HCT116 (cell line): ENCODE results near the gene GIT2. TPM values are rescaled to one million over a fixed set of nuclear protein-coding genes. Genes with fewer than 3 reads are reported as not detected.

Experiments
- ATAC-seq: fragments of 200-7000 bp; cut with Tn5 transposase; 2 replicates; pipeline ENCODE4 v1.9.1; 2020; ENCODE audit warnings: mild to moderate bottlenecking, moderate library complexity
- BruUV-seq: library from RNA; stranded (reverse); fragments of 400-500 nt; replicated peaks from 2 replicates; lab custom pipeline; 2021; lab: Mats Ljungman, UMichigan
- CTCF ChIA-PET: fragments of 300-600 bp; sonication (Branson Sonifier 250); formaldehyde crosslinking; loops from one replicate; lab custom pipeline; 2021; ENCODE audit warnings: antibody characterized with exemption; lab: Charles Lee
- POLR2A ChIA-PET: fragments of 300-600, 350-600 bp; sonication (Branson Sonifier 250); formaldehyde crosslinking; loops from one replicate; lab custom pipeline; 2021; ENCODE audit warnings: antibody characterized with exemption; lab: Charles Lee
- RAD21 ChIA-PET, 2 experiments: fragments of 300-600 bp; sonication (Branson Sonifier 250); formaldehyde crosslinking; loops; one replicate each; lab custom pipeline; 2023; ENCODE audit warnings: low total read pairs in 2 of 2; ENCODE audit not compliant: uncharacterized antibody in 2 of 2, unreplicated experiment in 2 of 2, low non-redundant PET in 1 of 2; lab: Charles Lee
- DNase-seq: peaks from one replicate; pipeline ENCODE4 v3.0.0-alpha.2; 2010; ENCODE audit warnings: low read depth, low spot score
- H2AFZ ChIP-seq: fragments of 200-600 bp; shearing (Covaris generic), sonication (generic); 2 replicates; pipeline ENCODE4 v1.6.1; 2017; ENCODE audit warnings: low read depth, mixed run types, mixed read lengths, antibody characterized with exemption, low read length; ENCODE audit not compliant: poor library complexity, severe bottlenecking
- H3K27ac ChIP-seq: 2 replicates; pipeline ENCODE4 v1.5.1; 2012; ENCODE audit warnings: low read depth, low read length
- H3K27me3 ChIP-seq: fragments of 200-600 bp; sonication (generic); 2 replicates; pipeline ENCODE4 v1.6.1; 2016; ENCODE audit warnings: mixed run types, low read length, mixed read lengths; ENCODE audit not compliant: insufficient read depth
- H3K36me3 ChIP-seq, 2 experiments: fragments of 200-500 bp in 1 of 2; fragments of 200-600 bp in 1 of 2; sonication (Bioruptor generic) in 1 of 2; sonication (generic) in 1 of 2; 2 replicates each; pipeline versions ENCODE4 v1.5.1 to v1.6.1; 2014 to 2016; ENCODE audit warnings: low read length in 2 of 2, inconsistent platforms in 1 of 2, mixed read lengths in 1 of 2, mixed run types in 1 of 2; ENCODE audit not compliant: insufficient read depth in 2 of 2, control insufficient read depth in 1 of 2
- H3K4me1 ChIP-seq, 2 experiments: fragments of 200-600 bp in 1 of 2; sonication (generic) in 1 of 2; 2 replicates each; pipeline versions ENCODE4 v1.5.1 to v1.6.1; 2012 to 2017; ENCODE audit warnings: low read length in 2 of 2, inconsistent platforms in 1 of 2, mild to moderate bottlenecking in 1 of 2, mixed read lengths in 1 of 2, mixed run types in 1 of 2, moderate library complexity in 1 of 2; ENCODE audit not compliant: insufficient read depth in 2 of 2, control insufficient read depth in 1 of 2
- H3K4me2 ChIP-seq: fragments of 200-600 bp; sonication (generic); 2 replicates; pipeline ENCODE4 v1.6.1; 2017; ENCODE audit warnings: mixed run types, low read length, mixed read lengths
- H3K4me3 ChIP-seq, 2 experiments: fragments of 200-600 bp in 1 of 2; sonication (generic) in 1 of 2; replicated peaks in 1 of 2; 2 replicates each; pipeline ENCODE4 v1.5.1; 2011 to 2016; ENCODE audit warnings: low read length in 2 of 2, control low read depth in 1 of 2, low read depth in 1 of 2, mild to moderate bottlenecking in 1 of 2, mixed read lengths in 1 of 2, mixed run types in 1 of 2
- H3K79me2 ChIP-seq: fragments of 200-600 bp; sonication (generic); 2 replicates; pipeline ENCODE4 v1.6.1; 2017; ENCODE audit warnings: mild to moderate bottlenecking, mixed run types, low read length, moderate library complexity, mixed read lengths; ENCODE audit not compliant: insufficient read depth
- H3K9ac ChIP-seq: fragments of 200-600 bp; sonication (generic); 2 replicates; pipeline ENCODE4 v1.6.1; 2016; ENCODE audit warnings: low read length, mixed read lengths
- H3K9me2 ChIP-seq: fragments of 200-600 bp; sonication (generic), shearing (Covaris generic); 2 replicates; pipeline ENCODE4 v1.6.1; 2017; ENCODE audit warnings: mixed run types, mild to moderate bottlenecking, moderate library complexity; ENCODE audit not compliant: insufficient read depth
- H3K9me3 ChIP-seq, 2 experiments: fragments of 200-500 bp in 1 of 2; fragments of 200-600 bp in 1 of 2; sonication (Bioruptor generic) in 1 of 2; sonication (generic) in 1 of 2; 2 replicates each; pipeline ENCODE4 v1.6.1; 2014 to 2017; ENCODE audit warnings: low read length in 2 of 2, mixed read lengths in 2 of 2, inconsistent platforms in 1 of 2, low read depth in 1 of 2, mild to moderate bottlenecking in 1 of 2, mixed run types in 1 of 2, moderate library complexity in 1 of 2; ENCODE audit not compliant: control insufficient read depth in 1 of 2, insufficient read depth in 1 of 2
- H4K20me1 ChIP-seq: fragments of 200-600 bp; sonication (generic), shearing (Covaris generic); 2 replicates; pipeline ENCODE4 v1.6.1; 2017; ENCODE audit warnings: mixed run types, mild to moderate bottlenecking, moderate library complexity; ENCODE audit not compliant: insufficient read depth
- CBX3 ChIP-seq: IDR thresholded peaks from 2 replicates; pipeline ENCODE4 v1.6.1; 2012; ENCODE audit warnings: low read depth
- CEBPB ChIP-seq: IDR thresholded peaks from 2 replicates; pipeline ENCODE4 v1.6.1; 2012; ENCODE audit warnings: low read depth
- EGR1 ChIP-seq: IDR thresholded peaks from 2 replicates; pipeline ENCODE4 v1.6.1; 2012; ENCODE audit warnings: low read depth
- EZH2 ChIP-seq: fragments of 200-600 bp; sonication (generic); IDR thresholded peaks from 2 replicates; pipeline ENCODE4 v1.6.1; 2017; ENCODE audit warnings: antibody characterized with exemption, mixed run types
- EZH2phosphoT487 ChIP-seq: fragments of 200-600 bp; IDR thresholded peaks from 2 replicates; pipeline ENCODE4 v1.6.1; 2018; ENCODE audit warnings: antibody characterized with exemption, borderline replicate concordance
- FOSL1 ChIP-seq: IDR thresholded peaks from 2 replicates; pipeline ENCODE4 v1.6.1; 2012; ENCODE audit warnings: low read depth
- JUND ChIP-seq: IDR thresholded peaks from 2 replicates; pipeline ENCODE4 v1.6.1; 2012
- RAD21 ChIP-seq: IDR thresholded peaks from 2 replicates; pipeline ENCODE4 v1.6.1; 2012; ENCODE audit warnings: low read depth, mild to moderate bottlenecking
- REST ChIP-seq: IDR thresholded peaks from 2 replicates; pipeline ENCODE4 v1.6.1; 2012; ENCODE audit warnings: low read depth
- SP1 ChIP-seq: IDR thresholded peaks from 2 replicates; pipeline ENCODE4 v1.6.1; 2012; ENCODE audit warnings: low read depth
- TCF7L2 ChIP-seq: IDR thresholded peaks from 2 replicates; pipeline ENCODE4 v1.7.0; 2011; ENCODE audit warnings: borderline replicate concordance, inconsistent platforms; ENCODE audit not compliant: insufficient read depth, insufficient read length; ENCODE audit errors: extremely low read depth
- YY1 ChIP-seq: IDR thresholded peaks from 2 replicates; pipeline ENCODE4 v1.6.1; 2011; ENCODE audit warnings: low read length, low read depth, moderate library complexity, mild to moderate bottlenecking; ENCODE audit not compliant: insufficient replicate concordance; ENCODE audit errors: extremely low read depth
- ZBTB33 ChIP-seq: IDR thresholded peaks from 2 replicates; pipeline ENCODE4 v1.6.1; 2011; ENCODE audit warnings: mild to moderate bottlenecking, low read length, moderate library complexity; ENCODE audit not compliant: insufficient replicate concordance; ENCODE audit errors: extremely low read depth
- ZFX ChIP-seq: fragments of 450-650 bp; IDR thresholded peaks from 2 replicates; pipeline ENCODE4 v1.6.1; 2017
- ZNF274 ChIP-seq: fragments of 200-500 bp; sonication (Bioruptor generic); IDR thresholded peaks from 2 replicates; pipeline ENCODE4 v1.6.1; 2014; ENCODE audit warnings: mild to moderate bottlenecking, low read depth, low read length, inconsistent platforms
- intact Hi-C: fragments of 100-400 bp; cut with micrococcal nuclease; formaldehyde crosslinking; loops from 2 replicates; pipeline ENCODE4 v1.10.0; 2022
- total RNA-seq: library from RNA; stranded (reverse); gene quantifications from one replicate; pipeline ENCODE4 v1.2.1, GENCODE V29; 2021; ENCODE audit not compliant: unreplicated experiment

Gene GIT2
- total RNA-seq, 1 experiment from 2014 or later = 21.5 TPM

GRCh38 chr12:110015132-110015531 lies 19.0 kb upstream of the GIT2 start:
- ChIA-PET POLR2A (no interaction called here), RAD21 (no interaction called here), CTCF (no interaction called here)
- no peaks in the 10 kb centered on the region for H3K9me2 ChIP-seq
- no peak overlapping the region for H3K27ac ChIP-seq
- TF ChIP-seq ZFX = no peak
- no peaks in the 10 kb centered on the region for H4K20me1 ChIP-seq
- no peak overlapping the region for H3K4me3 ChIP-seq
- BruUV-seq = no TSS peak
- no peak overlapping the region for H3K4me2 ChIP-seq
- H3K9me3 ChIP-seq = no peaks in the 10 kb centered on the region
- H2AFZ ChIP-seq = no peak overlapping the region
- no peak overlapping the region for H3K9ac ChIP-seq
- ATAC-seq (no peak), DNase-seq (no peak)
- intact Hi-C loops = no loop called here
- no peaks in the 10 kb centered on the region for H3K4me1 ChIP-seq
- peaks cover 5% of the 10 kb centered on the region; the same call in 1 of the 2 replicates for H3K79me2 ChIP-seq
- peaks cover 16 to 22% of the 10 kb centered on the region in 2 experiments; a peak in 2 of 4 replicates for H3K36me3 ChIP-seq
- H3K27me3 ChIP-seq = no peaks in the 10 kb centered on the region

- H4K20me1 ChIP-seq = no peaks in the 10 kb centered on the region
- no peaks in the 10 kb centered on the region for H3K9me2 ChIP-seq
- no peaks in the 10 kb centered on the region for H3K27me3 ChIP-seq
- H3K79me2 ChIP-seq = peaks cover 13% of the 10 kb centered on the region
- no peaks in the 10 kb centered on the region for H3K4me1 ChIP-seq
- CTCF ChIA-PET = no interaction called here
- ATAC-seq (no peak), DNase-seq (no peak)
- H3K4me3 ChIP-seq = no peak overlapping the region
- no TSS peak for BruUV-seq
- no peak overlapping the region for H3K9ac ChIP-seq
- no peak overlapping the region for H3K27ac ChIP-seq
- POLR2A ChIA-PET = no interaction called here
- intact Hi-C loops = no loop called here
- TF ChIP-seq ZNF274 (no peak), CEBPB (no peak), TCF7L2 (no peak), EZH2phosphoT487 (no peak), JUND (no peak), EGR1 (no peak), SP1 (no peak), ZFX (no peak), CBX3 (no peak), RAD21 (no peak), REST (no peak), YY1 (no peak), EZH2 (no peak), ZBTB33 (no peak), FOSL1 (no peak)
- no peak overlapping the region for H2AFZ ChIP-seq
- H3K9me3 ChIP-seq = no peaks in the 10 kb centered on the region
- peaks cover 3 to 6% of the 10 kb centered on the region in 2 experiments; a peak in 1 of 4 replicates for H3K36me3 ChIP-seq
- no peak overlapping the region for H3K4me2 ChIP-seq
- RAD21 ChIA-PET = no interaction called here
Measured at GRCh38 chr12:110012659-110013058, 16.5 kb upstream of the GIT2 start.
